ENCODE data around the gene GALNT5.
A peak's percentile ranks its signal among the peaks of the same experiment; 100 is the strongest.
"Not testable (repeated sequence)": the region's sequence is repeated elsewhere in the genome, so short reads cannot be mapped to it uniquely, and the experiment has no call there.

The GALNT5 gene, protein sequence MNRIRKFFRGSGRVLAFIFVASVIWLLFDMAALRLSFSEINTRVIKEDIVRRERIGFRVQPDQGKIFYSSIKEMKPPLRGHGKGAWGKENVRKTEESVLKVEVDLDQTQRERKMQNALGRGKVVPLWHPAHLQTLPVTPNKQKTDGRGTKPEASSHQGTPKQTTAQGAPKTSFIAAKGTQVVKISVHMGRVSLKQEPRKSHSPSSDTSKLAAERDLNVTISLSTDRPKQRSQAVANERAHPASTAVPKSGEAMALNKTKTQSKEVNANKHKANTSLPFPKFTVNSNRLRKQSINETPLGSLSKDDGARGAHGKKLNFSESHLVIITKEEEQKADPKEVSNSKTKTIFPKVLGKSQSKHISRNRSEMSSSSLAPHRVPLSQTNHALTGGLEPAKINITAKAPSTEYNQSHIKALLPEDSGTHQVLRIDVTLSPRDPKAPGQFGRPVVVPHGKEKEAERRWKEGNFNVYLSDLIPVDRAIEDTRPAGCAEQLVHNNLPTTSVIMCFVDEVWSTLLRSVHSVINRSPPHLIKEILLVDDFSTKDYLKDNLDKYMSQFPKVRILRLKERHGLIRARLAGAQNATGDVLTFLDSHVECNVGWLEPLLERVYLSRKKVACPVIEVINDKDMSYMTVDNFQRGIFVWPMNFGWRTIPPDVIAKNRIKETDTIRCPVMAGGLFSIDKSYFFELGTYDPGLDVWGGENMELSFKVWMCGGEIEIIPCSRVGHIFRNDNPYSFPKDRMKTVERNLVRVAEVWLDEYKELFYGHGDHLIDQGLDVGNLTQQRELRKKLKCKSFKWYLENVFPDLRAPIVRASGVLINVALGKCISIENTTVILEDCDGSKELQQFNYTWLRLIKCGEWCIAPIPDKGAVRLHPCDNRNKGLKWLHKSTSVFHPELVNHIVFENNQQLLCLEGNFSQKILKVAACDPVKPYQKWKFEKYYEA

DNA sequence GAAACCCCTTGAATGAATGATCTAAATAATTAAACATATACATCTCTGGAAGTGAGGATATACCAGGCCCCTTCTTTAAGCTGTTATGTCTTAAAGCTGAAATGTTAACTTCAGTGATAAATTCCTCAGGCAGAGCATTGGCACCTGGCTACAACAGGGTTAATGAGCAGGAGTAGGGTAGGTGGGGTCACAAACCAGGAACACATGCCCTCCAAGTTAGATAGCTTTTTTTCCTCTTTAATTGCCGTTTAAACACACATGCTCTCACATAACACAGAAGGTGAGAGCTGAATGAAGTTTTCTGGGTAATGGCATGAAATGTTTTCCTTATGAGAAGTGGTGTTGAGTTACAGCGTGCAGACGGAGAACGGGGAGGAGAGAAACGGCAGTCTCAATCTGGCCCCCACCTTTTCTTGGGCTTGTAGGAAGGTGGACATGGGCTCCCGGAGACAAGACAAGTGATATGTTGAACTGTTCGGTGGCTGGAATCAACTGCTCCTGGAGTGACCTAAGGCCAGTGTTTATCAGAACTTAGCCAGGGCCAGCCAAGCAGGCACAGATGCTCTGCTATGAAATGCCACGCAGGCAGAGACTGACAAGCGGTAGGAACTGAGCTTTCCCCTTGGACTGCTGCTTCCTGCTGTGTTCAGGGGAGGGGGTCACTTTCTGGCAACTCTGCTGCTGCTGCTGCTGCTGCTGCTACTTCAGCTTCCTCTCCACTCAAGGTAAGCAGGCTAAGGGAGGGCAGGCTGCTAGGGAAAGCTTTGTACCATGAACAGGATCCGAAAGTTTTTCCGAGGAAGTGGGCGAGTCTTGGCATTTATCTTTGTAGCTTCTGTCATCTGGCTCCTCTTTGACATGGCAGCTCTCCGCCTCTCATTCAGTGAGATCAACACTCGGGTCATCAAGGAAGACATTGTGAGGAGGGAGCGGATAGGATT lies at the start of gene GALNT5:
GALNT5 (plus strand) TSS at position 394 of the 941 bp plus-strand sequence; CDS start at position 772, 378 bp downstream.
- peak; percentile 2 for DNase-seq (ENCODE audit: low spot score)

- no peak for DNase-seq (ENCODE audit: low spot score)
These were observed 41.1 kb upstream of the GALNT5 start for GRCh38 chr2:157216286-157216965.

DNA sequence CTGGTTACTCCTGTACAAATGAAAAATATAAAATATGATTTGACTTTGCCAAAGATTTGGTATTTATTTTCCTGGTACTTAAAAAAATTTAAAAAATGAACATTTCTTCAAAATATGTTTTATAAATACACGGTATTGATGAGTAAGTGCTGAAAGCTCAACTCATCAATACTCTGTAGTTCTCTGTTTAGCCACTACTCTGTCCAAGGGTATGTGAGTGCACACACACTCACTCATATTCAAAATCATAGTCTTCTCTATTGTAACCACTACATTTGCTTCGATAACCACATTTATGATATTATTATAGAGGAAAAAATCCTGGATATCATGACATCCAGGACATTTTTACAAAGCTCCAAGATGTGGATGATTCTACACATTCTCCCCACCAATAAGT lies 40.1 kb upstream of the GALNT5 start:
- DNase-seq (ENCODE audit: low spot score): no peak

DNA sequence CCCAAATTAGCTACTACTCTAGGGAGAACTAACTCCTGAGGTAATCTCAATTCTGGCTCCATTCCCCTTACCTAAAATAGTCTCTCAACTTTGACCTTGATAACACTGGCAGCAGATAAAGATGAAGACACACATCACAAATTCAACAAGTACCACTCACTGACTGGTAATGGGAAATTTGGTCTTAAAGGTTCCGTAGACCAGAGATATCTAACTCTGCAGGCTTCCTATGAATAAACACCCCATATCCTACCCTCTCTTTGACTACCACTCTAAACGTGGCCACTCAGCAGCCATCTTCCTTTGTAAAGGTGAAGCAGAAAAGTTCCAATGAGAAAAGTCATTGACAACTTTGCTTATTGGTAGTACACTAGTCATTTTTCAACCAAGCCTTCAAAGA lies 38.6 kb upstream of the GALNT5 start:
- no peak for DNase-seq (ENCODE audit: low spot score)

- DNase-seq (ENCODE audit: low spot score): no peak
These were observed 37.0 kb upstream of the GALNT5 start for GRCh38 chr2:157220502-157220901.

GRCh38 chr2:157221394-157221988 lies 36.0 kb upstream of the GALNT5 start:
- no peak for DNase-seq (ENCODE audit: low spot score)

DNA sequence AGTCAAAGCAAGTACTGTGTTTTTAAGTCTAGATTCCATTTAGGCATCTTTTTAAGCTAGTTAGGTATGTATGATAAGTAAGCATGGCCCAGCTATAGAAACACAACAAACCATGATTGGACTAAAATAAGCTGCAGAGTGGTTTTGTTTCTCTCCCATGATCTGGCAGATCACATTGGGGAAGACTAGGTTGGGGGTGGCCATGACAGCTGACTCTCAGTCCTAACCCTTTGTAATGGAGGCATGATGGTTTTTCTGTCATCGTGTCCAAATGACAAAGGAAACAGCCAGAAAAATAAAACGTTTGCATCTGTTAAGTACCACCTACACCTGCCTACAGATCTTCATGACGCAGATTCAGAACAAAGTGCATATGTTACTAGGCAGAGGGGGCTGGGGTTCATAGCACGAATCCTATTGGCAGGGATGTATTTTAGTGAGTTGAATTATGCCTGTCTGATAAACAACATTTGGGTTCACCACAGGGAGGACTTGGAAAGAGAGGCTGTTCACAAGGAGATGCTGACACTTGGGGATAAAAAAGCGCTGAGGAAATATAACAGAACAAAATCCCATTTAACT lies 33.8 kb upstream of the GALNT5 start:
- DNase-seq (ENCODE audit: low spot score): no peak

- not testable (repeated sequence) for DNase-seq (ENCODE audit: low spot score)
These were observed 33.1 kb upstream of the GALNT5 start for GRCh38 chr2:157224448-157224847.

DNA sequence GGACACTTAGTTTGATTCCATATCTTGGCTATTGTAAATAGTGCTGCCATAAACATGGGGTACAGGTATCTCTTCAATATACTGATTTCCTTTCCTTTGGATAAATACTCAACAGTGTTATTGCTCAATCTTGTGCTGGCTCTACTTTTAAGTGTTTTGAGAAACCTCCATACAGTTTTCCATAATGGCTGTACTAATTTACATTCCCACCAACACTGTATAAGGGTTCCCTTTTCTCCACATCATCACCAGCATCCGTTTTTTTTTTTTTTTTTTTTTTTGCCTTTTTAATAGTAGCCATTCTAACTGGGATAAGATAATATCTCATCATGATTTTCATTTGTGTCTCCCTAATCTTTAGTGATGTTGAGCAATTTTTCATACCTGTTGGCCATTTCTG lies 29.9 kb upstream of the GALNT5 start:
- DNase-seq (ENCODE audit: low spot score): no peak

DNA sequence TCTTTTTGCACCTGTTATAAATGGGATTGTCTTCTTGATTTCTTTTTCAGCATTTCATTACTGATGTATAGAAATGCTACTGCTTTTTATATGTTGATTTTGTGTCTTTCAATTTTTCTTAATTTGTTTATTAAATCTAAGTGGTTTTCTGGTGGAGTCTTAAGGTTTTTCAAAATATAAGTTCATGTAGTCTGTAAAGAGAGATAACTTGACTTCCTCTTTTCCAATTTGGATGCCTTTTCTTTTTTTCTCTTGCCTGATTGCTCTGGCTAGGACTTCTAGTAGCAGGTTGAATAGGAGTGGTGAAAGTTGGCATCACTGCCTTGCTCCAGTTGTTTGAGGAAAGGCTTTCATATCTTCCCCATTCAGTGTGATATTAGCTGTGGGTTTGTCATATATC lies 28.6 kb upstream of the GALNT5 start:
- DNase-seq (ENCODE audit: low spot score): no peak

- DNase-seq (ENCODE audit: low spot score): no peak
These were observed 27.9 kb upstream of the GALNT5 start for GRCh38 chr2:157229572-157229971.

GRCh38 chr2:157231476-157231875 lies 26.0 kb upstream of the GALNT5 start:
- DNase-seq (ENCODE audit: low spot score): no peak

DNA sequence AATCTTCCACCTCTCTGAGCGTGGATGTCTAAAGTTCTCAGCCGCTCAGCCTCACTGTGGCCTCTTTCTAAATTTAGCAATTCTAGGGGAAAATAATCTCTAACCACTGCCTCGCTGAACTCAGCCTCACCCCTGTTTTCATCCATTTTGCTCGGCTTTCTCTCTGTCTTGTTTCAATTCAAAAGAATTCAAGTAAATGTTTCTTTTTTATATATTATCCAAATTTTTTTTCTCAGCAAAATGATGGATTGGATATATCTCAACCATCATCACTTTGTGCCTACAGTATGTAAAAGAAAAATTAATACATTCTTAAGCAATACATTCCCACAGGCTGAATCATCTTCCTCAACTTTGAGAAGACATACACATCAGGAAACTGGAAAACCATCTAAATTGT lies 24.0 kb upstream of the GALNT5 start:
- DNase-seq (ENCODE audit: low spot score): no peak

- DNase-seq (ENCODE audit: low spot score): no peak
These were observed 21.1 kb upstream of the GALNT5 start for GRCh38 chr2:157236404-157236803.

GRCh38 chr2:157238296-157238695 lies 19.2 kb upstream of the GALNT5 start:
- no peak for DNase-seq (ENCODE audit: low spot score)

- no peak for DNase-seq (ENCODE audit: low spot score)
These were observed 12.8 kb upstream of the GALNT5 start for GRCh38 chr2:157244691-157245090.

DNA sequence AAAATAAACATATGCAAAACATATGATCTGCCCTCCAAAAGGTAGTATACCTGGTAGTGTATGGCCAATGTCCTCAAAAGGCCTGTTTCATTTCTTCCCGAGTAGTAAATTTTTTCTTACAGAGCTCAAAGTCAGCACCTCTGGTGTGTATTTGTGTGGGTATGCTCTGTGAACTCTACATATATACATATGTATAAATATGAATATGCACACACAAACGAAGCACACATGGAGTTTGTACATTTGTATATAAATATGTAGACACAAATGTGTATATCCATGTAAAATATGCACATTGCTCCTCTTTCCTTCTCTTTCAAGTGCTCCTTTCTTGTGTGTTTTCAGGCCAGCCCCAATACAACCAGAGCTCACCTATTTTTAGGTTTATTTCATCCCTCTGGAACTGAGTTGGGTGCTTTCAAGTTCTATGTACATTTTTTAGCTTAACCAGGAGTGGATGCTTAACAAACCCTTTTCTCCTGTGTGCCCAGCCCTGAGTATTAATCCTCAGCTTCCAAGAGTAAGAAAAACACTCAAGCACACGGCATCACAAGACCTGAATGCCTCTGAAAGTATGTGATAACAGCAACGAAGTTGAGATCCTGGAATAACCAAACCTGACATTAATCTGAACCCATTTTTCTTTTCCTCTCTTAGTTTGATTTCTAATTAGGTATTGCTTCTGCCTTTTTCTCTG lies 12.2 kb upstream of the GALNT5 start:
- DNase-seq (ENCODE audit: low spot score): no peak

DNA sequence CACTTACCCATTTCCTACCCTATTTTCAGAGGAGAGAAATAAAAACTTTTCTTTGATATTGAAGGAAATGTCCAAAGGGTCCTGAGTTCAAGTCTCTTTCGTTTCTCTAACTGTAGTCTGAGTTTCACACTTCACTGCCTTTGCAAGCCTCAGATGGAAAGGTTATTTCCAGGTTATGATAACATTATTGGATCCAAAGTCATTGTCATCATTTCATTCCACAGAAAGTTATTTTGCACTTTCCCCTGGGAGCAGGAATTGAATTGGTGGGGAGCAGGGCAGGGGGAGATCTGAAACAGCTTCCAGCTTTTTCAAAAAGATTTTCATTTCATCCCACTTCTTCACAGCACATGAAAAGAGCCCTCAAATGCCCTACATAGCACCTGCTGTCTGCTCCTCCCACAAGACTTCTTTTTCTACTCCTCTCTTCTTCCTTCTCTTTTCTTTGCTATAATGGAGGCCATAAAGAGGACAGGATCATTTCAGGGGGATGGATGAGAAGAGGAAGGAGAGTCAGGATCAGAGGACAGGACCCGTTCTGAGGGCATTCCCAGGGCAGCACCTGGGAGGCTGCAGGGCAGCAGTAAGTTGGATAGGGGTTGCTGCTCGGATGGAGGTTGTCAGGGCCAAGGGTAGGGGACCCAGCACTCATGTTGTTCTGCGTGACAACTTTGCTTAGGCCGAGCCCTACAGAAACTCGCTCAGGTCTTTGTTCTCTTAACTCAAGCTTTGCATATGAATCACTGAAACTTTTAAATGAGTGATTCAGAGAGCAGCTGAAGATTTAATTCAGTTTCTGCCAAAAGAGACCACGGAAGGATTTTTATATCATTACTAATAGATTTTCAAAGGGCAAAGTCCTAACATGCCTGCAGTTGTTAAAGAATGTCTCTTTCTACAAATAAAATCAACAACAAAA lies 11.4 kb upstream of the GALNT5 start:
- DNase-seq (ENCODE audit: low spot score): peak; percentile 55

Measured in SW480 (cell line).